ENCODE results near the gene VWA5B1. TPM values are rescaled to one million over a fixed set of nuclear protein-coding genes. Genes with fewer than 3 reads are reported as not detected.

The VWA5B1 gene
- total and polyA plus RNA-seq, 2 of the 8 experiments (the other 6 are each of a cell fraction or from before 2014, with no cell fraction given): 0.54 to 2.3 TPM

GRCh38 chr1:20250340-20250989, 40.2 kb upstream of the VWA5B1 start (continued):
- TF ChIP-seq NANOG (IDR thresholded peaks at IDR 0.05; ENCODE audit: insufficient read depth, low read depth, low read length, poor library complexity, severe bottlenecking): no peak

Measured in H1 (cell line).